ENCODE results near the gene ZFP69B. TPM values are rescaled to one million over a fixed set of nuclear protein-coding genes. Genes with fewer than 3 reads are reported as not detected.

The ZFP69B gene
- polyA plus RNA-seq, 1 of the 3 experiments (the other 2 are of a cell fraction): 1.7 TPM

DNA sequence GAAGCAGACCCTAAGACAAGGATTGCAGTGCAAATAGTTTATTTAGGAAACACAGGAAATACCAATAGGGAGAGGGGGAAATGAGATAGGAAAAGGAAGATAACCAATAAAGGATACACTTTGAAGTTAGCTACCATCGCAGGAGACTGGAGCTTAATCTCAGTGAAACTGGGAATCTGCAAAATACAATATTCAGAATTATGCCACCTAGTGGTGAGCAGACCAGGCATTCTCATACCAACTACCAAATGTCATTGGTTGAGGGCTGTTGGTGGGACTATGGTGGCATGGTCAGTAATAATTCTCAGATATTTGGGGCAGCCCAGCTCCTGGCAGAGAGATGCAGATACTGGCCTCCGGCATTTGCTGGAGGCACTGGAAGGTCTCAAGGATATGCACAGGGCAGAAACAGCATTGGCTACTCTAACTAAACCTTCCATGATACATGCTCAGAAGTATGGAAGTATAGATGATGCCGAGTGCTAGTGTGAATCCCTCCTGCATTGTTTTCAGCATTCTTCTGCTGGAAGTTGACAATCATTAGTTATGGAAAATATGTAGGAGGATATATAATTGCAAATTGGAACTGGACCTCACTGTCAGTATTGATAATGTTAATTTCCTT, 11.8 kb upstream of the ZFP69B start:
- no peaks in the 10 kb centered on the region for H3K9me2 ChIP-seq
- 71% methylated on average over 3 of the region's 3 CpGs for WGBS (ENCODE audit: low lambda C conversion rate)
- H3K36me3 ChIP-seq (replicated peaks in 1 of 2; ENCODE audit: control insufficient read depth in 1 of 2, insufficient read depth in 2 of 2, low read length in 1 of 2): no peaks in the 10 kb centered on the region
- TF ChIP-seq TAF1 (IDR thresholded peaks at IDR 0.05; ENCODE audit: borderline replicate concordance, low read depth, low read length): no peak
- TF ChIP-seq, protein P1, sequence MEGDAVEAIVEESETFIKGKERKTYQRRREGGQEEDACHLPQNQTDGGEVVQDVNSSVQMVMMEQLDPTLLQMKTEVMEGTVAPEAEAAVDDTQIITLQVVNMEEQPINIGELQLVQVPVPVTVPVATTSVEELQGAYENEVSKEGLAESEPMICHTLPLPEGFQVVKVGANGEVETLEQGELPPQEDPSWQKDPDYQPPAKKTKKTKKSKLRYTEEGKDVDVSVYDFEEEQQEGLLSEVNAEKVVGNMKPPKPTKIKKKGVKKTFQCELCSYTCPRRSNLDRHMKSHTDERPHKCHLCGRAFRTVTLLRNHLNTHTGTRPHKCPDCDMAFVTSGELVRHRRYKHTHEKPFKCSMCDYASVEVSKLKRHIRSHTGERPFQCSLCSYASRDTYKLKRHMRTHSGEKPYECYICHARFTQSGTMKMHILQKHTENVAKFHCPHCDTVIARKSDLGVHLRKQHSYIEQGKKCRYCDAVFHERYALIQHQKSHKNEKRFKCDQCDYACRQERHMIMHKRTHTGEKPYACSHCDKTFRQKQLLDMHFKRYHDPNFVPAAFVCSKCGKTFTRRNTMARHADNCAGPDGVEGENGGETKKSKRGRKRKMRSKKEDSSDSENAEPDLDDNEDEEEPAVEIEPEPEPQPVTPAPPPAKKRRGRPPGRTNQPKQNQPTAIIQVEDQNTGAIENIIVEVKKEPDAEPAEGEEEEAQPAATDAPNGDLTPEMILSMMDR (IDR thresholded peaks at IDR 0.05): peak; percentile 67
- TF ChIP-seq RAD21 (IDR thresholded peaks at IDR 0.05; ENCODE audit: low read length): peak; percentile 52
- peak; percentile 46 for TF ChIP-seq SMC3 (IDR thresholded peaks at IDR 0.05; ENCODE audit: low read depth, low read length)
- TF ChIP-seq, protein P2, sequence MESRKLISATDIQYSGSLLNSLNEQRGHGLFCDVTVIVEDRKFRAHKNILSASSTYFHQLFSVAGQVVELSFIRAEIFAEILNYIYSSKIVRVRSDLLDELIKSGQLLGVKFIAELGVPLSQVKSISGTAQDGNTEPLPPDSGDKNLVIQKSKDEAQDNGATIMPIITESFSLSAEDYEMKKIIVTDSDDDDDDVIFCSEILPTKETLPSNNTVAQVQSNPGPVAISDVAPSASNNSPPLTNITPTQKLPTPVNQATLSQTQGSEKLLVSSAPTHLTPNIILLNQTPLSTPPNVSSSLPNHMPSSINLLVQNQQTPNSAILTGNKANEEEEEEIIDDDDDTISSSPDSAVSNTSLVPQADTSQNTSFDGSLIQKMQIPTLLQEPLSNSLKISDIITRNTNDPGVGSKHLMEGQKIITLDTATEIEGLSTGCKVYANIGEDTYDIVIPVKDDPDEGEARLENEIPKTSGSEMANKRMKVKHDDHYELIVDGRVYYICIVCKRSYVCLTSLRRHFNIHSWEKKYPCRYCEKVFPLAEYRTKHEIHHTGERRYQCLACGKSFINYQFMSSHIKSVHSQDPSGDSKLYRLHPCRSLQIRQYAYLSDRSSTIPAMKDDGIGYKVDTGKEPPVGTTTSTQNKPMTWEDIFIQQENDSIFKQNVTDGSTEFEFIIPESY (IDR thresholded peaks at IDR 0.05; ENCODE audit: borderline replicate concordance, low read depth): no peak
- no peaks in the 10 kb centered on the region for H4K20me1 ChIP-seq (ENCODE audit: insufficient read depth)
- no peak overlapping the region for H3K4me2 ChIP-seq
- H2AFZ ChIP-seq (ENCODE audit: low read depth): no peak overlapping the region
- H3K27ac ChIP-seq (ENCODE audit: low read depth in 2 of 2, low read length in 1 of 2): no peak overlapping the region
- no peaks in the 10 kb centered on the region for H3K27me3 ChIP-seq (ENCODE audit: insufficient read depth)
- ChIA-PET POLR2A (no interaction called here), CTCF (interaction anchor here (0.6 to 4.2 kb wide), 28 partner anchors 9 to 494 kb away, joined by 3 to 30 read pairs (median 4); partner anchors contain the start of genes ZFP69 and ZFP69B)
- H3K79me2 ChIP-seq (ENCODE audit: insufficient read depth): no peaks in the 10 kb centered on the region
- no peak overlapping the region for H3K9ac ChIP-seq
- H3K9me3 ChIP-seq: no peaks in the 10 kb centered on the region
- H3K4me3 ChIP-seq (ENCODE audit: low read depth in 2 of 2, low read length in 1 of 2): no peak overlapping the region
- peak; percentile 75 for DNase-seq
- no peaks in the 10 kb centered on the region for H3F3A ChIP-seq (replicated peaks; ENCODE audit: insufficient read depth)
- no peaks in the 10 kb centered on the region for H3K4me1 ChIP-seq (ENCODE audit: control insufficient read depth in 1 of 2, insufficient read depth in 2 of 2, low read depth in 1 of 2, low read length in 1 of 2)

DNA sequence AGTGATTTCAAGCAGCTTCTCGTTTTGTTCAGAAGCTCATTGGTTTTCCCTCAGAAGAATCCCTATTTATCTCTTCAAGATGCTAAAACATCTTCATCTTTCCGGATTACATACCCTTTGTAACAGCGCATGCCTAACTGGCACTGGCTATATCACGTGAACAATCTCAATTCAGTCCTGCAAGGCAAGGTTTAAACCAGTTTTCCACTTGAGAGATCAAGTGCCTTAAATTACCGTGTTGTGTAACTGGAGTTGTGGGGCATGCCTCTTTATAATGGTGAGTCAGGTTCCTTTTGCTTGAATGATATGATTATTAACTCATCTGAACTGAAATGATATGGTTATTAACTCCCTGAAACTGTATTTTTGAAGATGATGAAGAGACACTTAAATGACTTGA, 11.0 kb upstream of the ZFP69B start:
- H3K27me3 ChIP-seq (ENCODE audit: insufficient read depth): no peaks in the 10 kb centered on the region
- no peaks in the 10 kb centered on the region for H3K79me2 ChIP-seq (ENCODE audit: insufficient read depth)
- H3K36me3 ChIP-seq (replicated peaks in 1 of 2; ENCODE audit: control insufficient read depth in 1 of 2, insufficient read depth in 2 of 2, low read length in 1 of 2): no peaks in the 10 kb centered on the region
- H3K27ac ChIP-seq (ENCODE audit: low read depth in 2 of 2, low read length in 1 of 2): no peak overlapping the region
- H3K4me1 ChIP-seq (ENCODE audit: control insufficient read depth in 1 of 2, insufficient read depth in 2 of 2, low read depth in 1 of 2, low read length in 1 of 2): no peaks in the 10 kb centered on the region
- no peak for DNase-seq
- ChIA-PET CTCF (interaction anchor here (1.0 to 4.2 kb wide), 9 partner anchors 9 to 297 kb away, joined by 3 to 30 read pairs (median 9); partner anchors contain the start of gene ZFP69B), POLR2A (interaction anchor here (0.8 kb wide), 1 partner anchor 11 kb away, joined by 4 read pairs; the partner anchor contains the start of gene ZFP69B)
- H3K9ac ChIP-seq: no peak overlapping the region
- no peaks in the 10 kb centered on the region for H3K9me3 ChIP-seq
- no peak overlapping the region for H3K4me2 ChIP-seq
- no peaks in the 10 kb centered on the region for H3F3A ChIP-seq (replicated peaks; ENCODE audit: insufficient read depth)
- no peaks in the 10 kb centered on the region for H4K20me1 ChIP-seq (ENCODE audit: insufficient read depth)
- no peaks in the 10 kb centered on the region for H3K9me2 ChIP-seq
- H3K4me3 ChIP-seq (ENCODE audit: low read depth in 2 of 2, low read length in 1 of 2): no peak overlapping the region
- H2AFZ ChIP-seq (ENCODE audit: low read depth): no peak overlapping the region
- WGBS (ENCODE audit: low lambda C conversion rate): 61% methylated on average over 5 of the region's 5 CpGs
- no peak for TF ChIP-seq POLR2AphosphoS5 (IDR thresholded peaks at IDR 0.05; ENCODE audit: low read depth, low read length)
- TF ChIP-seq SIN3A (IDR thresholded peaks at IDR 0.05; ENCODE audit: borderline replicate concordance, low read depth, low read length): no peak
- no peak for TF ChIP-seq SMC3 (IDR thresholded peaks at IDR 0.05; ENCODE audit: low read depth, low read length)
- TF ChIP-seq, protein P3, sequence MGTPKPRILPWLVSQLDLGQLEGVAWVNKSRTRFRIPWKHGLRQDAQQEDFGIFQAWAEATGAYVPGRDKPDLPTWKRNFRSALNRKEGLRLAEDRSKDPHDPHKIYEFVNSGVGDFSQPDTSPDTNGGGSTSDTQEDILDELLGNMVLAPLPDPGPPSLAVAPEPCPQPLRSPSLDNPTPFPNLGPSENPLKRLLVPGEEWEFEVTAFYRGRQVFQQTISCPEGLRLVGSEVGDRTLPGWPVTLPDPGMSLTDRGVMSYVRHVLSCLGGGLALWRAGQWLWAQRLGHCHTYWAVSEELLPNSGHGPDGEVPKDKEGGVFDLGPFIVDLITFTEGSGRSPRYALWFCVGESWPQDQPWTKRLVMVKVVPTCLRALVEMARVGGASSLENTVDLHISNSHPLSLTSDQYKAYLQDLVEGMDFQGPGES (IDR thresholded peaks at IDR 0.05; ENCODE audit: low read depth, low read length): no peak
- no peak for TF ChIP-seq FOSL2 (IDR thresholded peaks at IDR 0.05; ENCODE audit: borderline replicate concordance, low read depth)
- TF ChIP-seq, protein P4, sequence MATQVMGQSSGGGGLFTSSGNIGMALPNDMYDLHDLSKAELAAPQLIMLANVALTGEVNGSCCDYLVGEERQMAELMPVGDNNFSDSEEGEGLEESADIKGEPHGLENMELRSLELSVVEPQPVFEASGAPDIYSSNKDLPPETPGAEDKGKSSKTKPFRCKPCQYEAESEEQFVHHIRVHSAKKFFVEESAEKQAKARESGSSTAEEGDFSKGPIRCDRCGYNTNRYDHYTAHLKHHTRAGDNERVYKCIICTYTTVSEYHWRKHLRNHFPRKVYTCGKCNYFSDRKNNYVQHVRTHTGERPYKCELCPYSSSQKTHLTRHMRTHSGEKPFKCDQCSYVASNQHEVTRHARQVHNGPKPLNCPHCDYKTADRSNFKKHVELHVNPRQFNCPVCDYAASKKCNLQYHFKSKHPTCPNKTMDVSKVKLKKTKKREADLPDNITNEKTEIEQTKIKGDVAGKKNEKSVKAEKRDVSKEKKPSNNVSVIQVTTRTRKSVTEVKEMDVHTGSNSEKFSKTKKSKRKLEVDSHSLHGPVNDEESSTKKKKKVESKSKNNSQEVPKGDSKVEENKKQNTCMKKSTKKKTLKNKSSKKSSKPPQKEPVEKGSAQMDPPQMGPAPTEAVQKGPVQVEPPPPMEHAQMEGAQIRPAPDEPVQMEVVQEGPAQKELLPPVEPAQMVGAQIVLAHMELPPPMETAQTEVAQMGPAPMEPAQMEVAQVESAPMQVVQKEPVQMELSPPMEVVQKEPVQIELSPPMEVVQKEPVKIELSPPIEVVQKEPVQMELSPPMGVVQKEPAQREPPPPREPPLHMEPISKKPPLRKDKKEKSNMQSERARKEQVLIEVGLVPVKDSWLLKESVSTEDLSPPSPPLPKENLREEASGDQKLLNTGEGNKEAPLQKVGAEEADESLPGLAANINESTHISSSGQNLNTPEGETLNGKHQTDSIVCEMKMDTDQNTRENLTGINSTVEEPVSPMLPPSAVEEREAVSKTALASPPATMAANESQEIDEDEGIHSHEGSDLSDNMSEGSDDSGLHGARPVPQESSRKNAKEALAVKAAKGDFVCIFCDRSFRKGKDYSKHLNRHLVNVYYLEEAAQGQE (IDR thresholded peaks at IDR 0.05; ENCODE audit: low read depth, low read length): no peak
- TF ChIP-seq, protein P5, sequence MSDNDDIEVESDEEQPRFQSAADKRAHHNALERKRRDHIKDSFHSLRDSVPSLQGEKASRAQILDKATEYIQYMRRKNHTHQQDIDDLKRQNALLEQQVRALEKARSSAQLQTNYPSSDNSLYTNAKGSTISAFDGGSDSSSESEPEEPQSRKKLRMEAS (IDR thresholded peaks at IDR 0.05; ENCODE audit: low read depth): no peak
- TF ChIP-seq, protein P1 (IDR thresholded peaks at IDR 0.05): no peak
- TF ChIP-seq RAD21 (IDR thresholded peaks at IDR 0.05; ENCODE audit: low read length): no peak
- no peak for TF ChIP-seq GATA2 (CRISPR knock-in tag; IDR thresholded peaks at IDR 0.05)

Measured in SK-N-SH (cell line).